ENCODE results near the gene DGKI.

GRCh38 chr7:137867289-137867688 is 20.5 kb upstream of the DGKI start:
- no peak for TF ChIP-seq FOXM1 (IDR thresholded peaks at IDR 0.05; ENCODE audit: borderline replicate concordance)
- no peak for TF ChIP-seq BHLHE40 (IDR thresholded peaks at IDR 0.05; ENCODE audit: borderline replicate concordance)
- TF ChIP-seq PKNOX1 (IDR thresholded peaks at IDR 0.05), result no peak
- no peak for TF ChIP-seq FOXA1 (IDR thresholded peaks at IDR 0.05)
- TF ChIP-seq SP1 (IDR thresholded peaks at IDR 0.05), result no peak
- TF ChIP-seq ZNF384 (IDR thresholded peaks at IDR 0.05), result no peak
